Dermis microvascular lymphatic vessel endothelial cell (primary cell): ENCODE data around the gene EOLA2. TPM values are rescaled to one million over a fixed set of nuclear protein-coding genes. Genes with fewer than 3 reads are reported as not detected.
"Not testable (repeated sequence)": the region's sequence is repeated elsewhere in the genome, so short reads cannot be mapped to it uniquely, and the experiment has no call there.

Experiments used
- DNase-seq, 2 donors: peaks; one replicate each; pipeline versions ENCODE4 v3.0.0 to v3.0.0-alpha.2; 2010; ENCODE audit warnings: low read depth in 2 of 2
- total RNA-seq: library from RNA; depleted of rRNA; stranded (reverse); fragments of >200 nt; gene quantifications from 2 replicates; pipeline ENCODE4 v1.2.1, GENCODE V29; 2014

The EOLA2 gene
- total RNA-seq, 1 donor from 2014 or later: 11.7 TPM

DNA sequence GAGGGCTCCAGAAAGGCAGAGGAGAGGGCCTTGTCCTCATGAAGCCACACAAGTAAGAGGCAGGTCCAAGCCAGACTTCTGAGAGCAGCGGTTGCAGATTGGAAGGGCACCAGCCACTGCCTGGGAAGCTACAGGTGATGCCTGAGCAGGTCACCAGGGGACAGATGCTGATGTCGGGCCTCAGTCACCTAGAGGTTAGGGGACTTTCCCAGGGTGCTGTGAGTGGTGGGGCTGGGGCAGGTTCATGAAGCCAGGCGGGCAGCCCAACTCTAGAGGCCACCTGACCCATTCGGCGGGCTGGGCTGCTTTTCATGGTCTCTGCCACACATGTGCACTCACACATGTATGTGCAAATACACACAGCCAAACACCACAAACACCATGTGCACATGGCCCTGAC, 5.3 kb downstream of the EOLA2 start:
- not testable (repeated sequence) for DNase-seq

DNA sequence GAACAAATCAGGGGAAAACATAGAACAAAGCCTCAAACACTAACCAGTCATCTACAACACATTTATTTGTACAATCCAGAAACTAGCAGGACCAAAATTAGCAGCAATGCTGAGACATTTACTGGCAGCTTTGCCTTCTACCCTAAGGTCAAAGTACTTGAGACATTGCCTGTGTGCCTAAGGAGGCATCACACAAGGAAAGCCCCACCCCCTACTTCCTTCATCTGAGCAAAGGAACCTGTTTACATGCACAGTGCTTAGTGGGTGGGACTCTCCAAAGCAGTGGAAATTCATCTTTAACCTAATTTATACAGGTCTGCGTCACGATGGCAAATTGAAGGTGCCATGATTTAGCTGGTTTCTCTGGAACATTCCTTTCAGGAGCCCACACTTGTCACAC, 6.1 kb downstream of the EOLA2 start:
- DNase-seq: not testable (repeated sequence)

DNA sequence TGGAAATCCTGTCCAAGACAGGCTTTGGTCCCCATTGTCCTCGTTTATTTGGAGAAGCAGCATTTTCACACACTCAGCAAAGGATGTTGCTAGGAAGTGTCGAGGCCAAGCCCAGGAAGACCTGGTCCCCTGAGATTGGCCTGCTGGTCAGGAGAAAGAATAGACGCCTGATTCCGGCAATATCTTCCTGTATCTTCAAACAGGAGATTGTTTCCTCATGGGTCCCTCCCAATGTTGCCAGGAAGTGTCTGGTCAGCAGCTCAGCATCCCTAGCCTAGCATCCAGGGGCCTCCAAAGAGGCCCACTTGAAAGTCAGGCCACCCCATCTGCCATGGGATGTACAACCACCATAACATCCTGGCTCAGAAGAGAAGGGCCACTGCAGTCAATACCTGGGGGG, 6.9 kb downstream of the EOLA2 start:
- DNase-seq: not testable (repeated sequence)

DNA sequence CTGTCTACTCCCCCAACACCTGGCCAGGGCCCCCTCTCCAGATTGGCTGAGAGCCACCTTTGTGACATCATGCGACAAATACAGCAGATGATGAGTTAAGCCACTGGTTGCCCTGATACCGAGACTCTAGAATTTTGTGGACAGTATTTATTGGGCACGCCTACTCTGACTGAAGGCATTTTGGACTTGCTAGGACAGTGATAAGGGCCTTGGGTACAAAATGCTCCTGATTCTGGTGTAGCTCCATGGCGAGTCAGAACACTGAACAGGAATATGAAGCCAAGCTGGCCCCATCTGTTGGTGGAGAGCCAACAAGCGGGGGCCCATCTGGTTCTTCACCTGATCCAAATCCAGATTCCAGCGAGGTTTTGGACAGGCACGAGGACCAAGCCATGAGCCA, 8.9 kb downstream of the EOLA2 start, which contains the start of gene HSFX4:
TSS of gene HSFX4 (plus strand) at position 174 of the 400 bp plus-strand sequence. CDS start at position 246, 72 bp downstream.
- not testable (repeated sequence) for DNase-seq

DNA sequence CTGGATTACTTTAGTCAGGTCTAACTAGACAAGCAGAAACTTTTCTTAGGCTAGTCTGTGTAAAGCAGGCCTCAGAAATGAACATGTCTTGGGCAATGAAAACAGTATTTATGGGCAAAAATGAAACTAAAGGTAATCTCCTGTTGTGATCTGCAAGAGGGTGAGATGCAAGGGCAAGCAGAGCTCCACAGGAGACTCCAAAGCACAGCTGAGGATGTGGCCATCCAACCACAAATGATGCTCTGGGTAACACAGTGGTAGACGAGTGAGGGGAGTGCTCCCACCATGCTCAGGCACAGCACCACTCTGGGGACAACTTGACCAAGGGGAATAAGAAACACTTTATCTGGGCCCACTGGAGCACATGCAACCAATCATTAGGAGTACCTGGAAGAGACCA, 9.7 kb downstream of the EOLA2 start:
- not testable (repeated sequence) for DNase-seq

DNA sequence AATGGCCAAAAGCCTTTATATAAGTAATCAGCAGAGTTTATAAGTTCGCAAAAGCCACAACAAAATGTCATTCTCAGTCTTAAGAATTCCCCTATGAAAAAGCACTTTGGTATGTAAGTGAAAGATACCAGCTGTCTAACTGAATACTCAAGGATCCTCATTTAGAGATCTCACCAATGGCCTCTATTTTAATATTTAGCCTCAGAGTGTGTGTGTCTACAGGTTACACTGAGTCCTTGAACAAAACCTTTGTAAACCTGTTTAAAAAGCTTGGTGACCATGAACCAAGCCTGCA, 10.4 kb downstream of the EOLA2 start:
- not testable (repeated sequence) for DNase-seq

DNA sequence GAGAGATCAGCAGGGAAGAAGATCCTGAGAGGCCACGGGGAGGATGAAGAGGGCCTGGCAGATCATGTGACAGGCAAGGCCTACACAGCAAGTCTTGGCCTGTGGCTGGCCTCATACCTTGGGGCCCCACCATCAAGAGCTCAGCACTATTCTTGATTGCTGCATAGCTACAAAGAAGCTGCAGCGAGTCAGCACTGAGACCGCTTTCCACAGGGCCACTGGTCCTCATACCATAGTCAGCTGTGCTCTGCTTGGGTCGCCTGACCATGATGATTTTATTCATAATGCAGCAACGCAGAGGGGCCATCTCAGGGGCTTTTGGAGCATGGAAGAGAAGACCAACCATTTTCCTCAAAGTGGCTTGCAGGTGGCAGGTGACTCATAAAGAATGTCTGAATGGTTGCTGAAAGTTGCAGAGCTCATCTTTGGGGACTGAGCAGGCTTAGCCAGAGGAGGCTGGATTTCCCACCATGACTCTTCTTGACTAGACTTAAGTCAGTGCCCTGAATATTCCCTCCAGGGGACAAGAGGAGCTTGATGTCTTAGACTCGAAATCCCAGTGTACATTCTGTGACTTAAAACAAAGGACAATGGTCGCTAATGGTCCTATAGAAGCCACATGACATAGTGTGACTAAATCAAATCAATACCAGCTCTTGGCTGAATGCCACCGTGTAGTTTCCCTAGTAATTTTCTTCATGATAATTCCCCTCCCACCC, 10.9 kb downstream of the EOLA2 start:
- DNase-seq: not testable (repeated sequence)

DNA sequence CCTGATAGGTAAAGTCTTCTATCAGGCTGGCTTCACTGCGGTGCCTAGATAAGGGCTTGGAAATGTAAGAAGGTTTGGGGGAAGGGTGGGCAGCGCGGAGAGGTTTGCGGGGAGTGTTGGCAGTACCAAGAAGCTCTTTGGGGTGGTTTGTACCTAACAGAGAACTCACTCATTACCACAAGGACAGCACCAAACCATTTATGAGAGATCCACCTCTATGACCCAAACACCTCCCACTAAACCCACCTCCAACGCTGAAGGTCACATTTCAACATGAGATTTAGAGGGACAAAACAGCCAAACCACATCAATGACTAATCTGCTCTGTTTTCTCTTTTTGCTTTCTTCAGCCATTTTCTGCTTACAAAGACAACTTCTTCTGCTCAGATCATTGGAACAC, 13.9 kb downstream of the EOLA2 start:
- not testable (repeated sequence) for DNase-seq

DNA sequence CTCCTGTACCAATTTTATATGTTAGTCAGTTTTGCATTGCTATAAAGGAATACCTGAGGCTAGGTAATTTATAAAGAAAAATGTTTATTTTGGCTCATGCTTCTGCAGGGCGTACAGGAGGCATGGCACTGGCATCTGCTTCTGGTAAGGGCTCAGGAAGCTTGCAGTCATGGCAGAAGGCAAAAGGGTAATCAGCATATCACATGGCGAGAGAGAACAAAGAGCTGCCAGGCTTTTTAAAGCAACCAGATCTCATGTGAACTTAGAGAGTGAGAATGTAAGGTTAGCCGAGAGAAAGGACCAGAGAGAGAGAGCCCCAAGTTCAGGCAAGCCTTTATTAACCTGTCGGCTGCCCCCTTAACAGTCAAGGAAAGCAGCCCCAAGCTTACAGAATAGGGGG, 14.5 kb downstream of the EOLA2 start:
- not testable (repeated sequence) for DNase-seq

DNA sequence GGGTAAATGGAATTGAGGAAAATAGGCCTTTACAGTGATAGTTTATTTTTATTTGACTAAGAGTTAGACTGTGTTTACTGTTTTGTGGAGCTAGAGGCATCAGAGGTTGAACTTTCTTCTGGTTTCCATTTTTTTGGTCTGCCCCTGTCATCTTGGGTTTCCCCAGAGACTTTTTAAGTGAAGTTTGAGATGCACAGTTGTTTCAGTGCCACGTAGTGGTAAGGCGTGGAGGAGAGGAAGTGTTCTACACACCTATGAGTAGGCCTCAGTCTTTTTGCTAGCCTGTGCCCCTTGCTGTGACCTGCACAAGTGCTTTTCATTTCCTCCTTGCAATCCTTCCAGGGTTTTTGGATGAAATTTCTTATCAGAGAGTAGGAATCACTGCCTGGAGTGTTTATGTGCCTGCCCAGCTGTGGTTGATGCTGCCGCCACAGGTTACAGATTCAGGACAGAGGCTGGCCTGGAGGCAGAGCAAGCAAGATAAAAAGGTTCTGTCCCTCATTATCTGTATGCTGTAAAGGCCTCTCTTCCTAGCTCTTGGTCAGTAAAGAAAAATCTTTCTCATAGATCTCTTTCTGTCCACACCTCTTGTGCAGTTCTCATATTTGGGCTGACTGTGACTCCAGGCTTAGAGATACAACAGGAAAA, 21.4 kb downstream of the EOLA2 start:
- no peak for DNase-seq

DNA sequence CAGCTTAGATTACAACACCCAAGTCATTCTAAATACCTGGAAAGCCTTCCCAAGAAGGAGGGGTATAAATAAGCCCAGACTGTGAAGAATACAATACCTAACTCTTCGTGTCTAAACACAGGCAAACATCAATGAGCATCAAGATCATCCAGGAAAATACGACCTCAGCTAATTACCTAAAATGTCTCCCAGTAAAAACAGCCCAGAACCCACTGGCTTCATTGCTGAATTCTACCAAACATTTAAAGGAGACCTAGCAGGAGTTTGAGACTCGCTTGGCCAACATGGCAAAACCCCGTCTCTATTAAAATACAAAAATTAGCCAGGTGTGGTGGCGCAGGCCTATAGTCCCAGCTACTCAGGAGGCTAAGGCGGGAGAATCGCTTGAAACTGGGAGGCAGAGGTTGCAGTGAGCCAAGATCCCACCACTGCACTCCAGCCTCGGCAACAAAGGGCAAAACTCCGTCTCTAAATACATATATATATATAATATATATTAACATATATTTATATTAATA, 28.1 kb downstream of the EOLA2 start:
- DNase-seq: no peak

DNA sequence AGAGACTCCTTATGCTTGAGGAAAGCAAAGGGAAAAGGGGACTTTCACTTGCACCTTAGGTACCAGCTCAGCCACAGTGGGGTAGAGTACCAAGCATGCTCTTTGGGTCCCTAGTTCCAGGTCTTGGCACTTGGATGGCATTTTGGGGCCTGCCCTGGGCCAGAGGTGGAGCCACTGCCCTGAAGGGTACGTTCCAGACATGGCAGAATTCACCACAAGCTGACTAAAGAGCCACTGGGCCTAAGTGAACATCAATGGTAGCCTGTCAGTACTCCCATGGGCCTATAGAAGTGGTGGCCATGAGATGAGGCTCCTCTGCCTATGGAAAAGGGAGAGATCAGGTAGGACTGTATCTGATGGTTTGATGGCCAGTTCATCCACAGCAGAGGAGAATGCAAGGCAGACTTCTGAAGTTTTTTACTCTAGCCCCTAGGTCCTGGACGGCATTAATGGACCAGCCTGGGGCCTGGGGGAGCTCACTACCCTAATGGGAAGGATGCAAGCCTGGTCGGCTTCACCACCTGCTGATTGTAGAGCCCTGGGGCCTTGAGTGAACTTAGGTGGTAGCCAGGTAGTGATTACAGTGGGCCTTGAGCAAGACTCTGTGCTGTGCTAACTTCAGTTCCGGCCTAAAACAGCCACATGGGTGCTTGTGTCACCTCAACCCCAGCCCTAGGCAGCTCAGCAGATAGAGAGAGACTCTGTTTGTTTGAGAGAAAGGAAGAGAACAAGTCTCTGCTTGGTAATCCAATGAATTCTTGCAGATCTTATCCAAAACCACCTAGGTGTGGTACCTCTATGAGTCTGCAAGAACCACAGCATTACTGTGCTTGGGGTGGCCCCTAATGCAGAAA, 28.7 kb downstream of the EOLA2 start:
- DNase-seq: no peak

DNA sequence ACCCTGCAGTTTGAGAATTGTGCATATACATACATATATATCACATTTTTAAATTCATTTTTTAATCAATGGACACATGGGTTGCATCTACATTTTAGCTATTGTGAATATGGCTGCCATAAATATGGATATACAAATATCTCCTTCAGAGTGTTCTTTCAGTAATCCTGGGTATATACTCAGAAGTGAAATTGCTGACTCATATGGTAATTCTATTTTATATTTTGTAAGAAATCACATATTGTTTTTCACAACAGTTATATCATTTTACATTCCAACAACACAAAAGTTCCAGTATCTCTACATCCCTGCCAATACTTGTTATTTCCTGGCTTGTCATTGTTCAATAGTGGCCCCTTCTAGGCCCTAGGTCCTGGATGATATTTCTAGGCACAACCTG, 29.6 kb downstream of the EOLA2 start:
- no peak for DNase-seq

DNA sequence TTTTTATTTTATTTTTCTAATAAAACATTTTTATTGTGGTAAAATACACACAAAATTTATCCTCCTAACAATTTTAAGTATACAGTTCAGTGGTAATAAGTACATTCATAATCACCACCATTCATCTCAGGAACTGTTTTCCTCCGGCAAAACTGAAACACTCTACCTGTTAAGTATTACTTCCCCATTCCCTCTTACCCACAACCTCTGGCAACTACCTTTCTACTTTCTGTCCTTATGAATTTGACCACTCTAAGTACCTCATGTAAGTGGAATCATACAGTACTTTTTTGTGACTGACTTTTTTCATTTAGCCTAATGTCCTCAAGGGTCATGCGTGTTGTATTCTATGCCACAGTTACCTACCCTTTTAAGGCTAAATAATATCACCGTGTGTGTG, 30.0 kb downstream of the EOLA2 start:
- DNase-seq: no peak

DNA sequence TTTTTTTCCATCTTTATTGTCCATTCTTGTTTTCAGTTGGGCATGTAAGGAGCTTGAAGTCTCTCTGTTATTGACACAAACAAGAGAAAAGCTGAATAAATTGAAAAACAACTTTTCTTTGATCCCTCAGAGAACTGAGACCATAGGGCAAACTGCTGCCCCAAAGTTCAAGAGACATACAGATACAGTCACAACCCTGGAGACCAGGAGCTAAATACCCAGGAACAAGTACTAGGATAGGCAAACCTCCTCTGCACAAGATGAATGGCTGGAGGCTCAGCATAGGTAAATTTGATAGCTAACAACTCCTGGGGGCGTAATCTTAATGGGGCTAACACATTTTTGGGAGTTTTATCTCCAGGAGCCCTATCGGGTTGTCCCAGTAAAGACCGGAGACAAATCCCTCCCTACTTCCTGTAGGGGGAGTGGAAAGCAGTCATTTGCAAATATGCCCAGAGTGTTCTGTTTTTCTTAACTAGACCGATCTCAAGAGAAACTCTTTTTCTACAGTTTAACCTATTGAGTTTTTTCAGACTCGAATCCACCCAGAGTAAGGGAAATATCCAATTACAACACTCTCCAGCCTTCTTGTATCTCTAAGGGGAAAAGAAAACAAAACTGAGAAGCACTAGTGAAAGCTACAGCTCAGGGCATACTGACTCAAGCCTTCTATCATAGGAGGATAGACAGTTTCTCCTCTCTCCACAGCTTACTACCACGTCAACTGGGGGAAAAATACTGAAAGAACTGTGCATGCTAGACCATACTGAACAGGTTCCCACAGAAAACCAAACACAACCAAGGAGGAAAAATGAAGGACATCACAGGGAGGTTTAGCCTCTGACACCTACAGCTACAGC, 34.2 kb downstream of the EOLA2 start:
- no peak for DNase-seq

DNA sequence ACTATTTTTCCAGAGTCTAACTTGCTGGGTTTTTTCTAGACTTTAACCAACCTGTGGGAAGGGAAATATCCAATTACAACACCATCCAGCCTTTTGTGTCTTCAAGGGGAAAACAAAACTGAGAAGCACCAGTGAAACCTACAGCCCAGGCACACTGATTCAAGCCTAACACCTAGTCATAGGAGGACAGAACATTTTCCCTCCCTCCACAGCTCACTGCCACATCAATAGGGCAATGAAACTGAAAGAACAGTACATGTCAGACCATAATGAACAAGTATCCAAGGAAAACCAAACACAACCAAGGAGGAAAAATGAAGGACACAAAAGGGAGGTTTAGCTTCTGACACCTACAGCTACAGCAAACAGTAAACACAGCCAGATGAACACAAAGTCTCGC, 39.7 kb downstream of the EOLA2 start:
- no peak for DNase-seq

DNA sequence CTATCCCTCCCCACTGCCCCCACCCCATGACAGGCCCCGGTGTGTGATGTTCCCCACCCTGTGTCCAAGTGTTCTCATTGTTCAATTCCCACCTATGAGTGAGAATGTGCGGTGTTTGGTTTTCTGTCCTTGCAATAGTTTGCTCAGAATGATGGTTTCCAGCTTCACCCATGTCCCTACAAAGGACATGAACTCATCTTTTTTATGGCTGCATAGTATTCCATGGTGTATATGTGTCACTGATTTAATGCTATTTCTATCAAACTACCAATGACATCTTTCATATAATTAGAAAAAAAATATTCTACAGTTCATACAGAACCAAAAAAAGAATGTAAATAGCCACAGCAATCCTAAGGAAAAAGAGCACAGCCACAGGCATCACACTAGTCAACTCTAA, 47.5 kb downstream of the EOLA2 start:
- not testable (repeated sequence) for DNase-seq
